Progenitor cell of endocrine pancreas (in vitro differentiated cells): ENCODE data around the gene NCAPG2. TPM values are rescaled to one million over a fixed set of nuclear protein-coding genes. Genes with fewer than 3 reads are reported as not detected.

Source experiments
- DNase-seq: peaks from one replicate; pipeline ENCODE4 v3.0.0; 2021; ENCODE audit warnings: low spot score; ENCODE audit not compliant: unreplicated experiment
- H3K27ac Mint-ChIP-seq: 2 replicates; pipeline ENCODE4 v1.8.0; 2021; ENCODE audit warnings: mild to moderate bottlenecking, moderate library complexity, mixed read lengths
- H3K27me3 Mint-ChIP-seq: 2 replicates; pipeline ENCODE4 v1.8.0; 2021; ENCODE audit warnings: mixed read lengths
- H3K36me3 Mint-ChIP-seq: 2 replicates; pipeline ENCODE4 v1.8.0; 2022; ENCODE audit warnings: mixed read lengths; ENCODE audit not compliant: insufficient read depth
- H3K4me1 Mint-ChIP-seq: 2 replicates; pipeline ENCODE4 v1.8.0; 2021; ENCODE audit warnings: low read depth, mixed read lengths
- H3K4me3 Mint-ChIP-seq: 2 replicates; pipeline ENCODE4 v1.8.0; 2021; ENCODE audit warnings: low read depth, mild to moderate bottlenecking, moderate library complexity, mixed read lengths
- H3K9me3 Mint-ChIP-seq: 2 replicates; pipeline ENCODE4 v1.8.0; 2021; ENCODE audit warnings: low read depth, mixed read lengths
- microRNA-seq: library from miRNA; unstranded; fragments of <30 nt; microRNA quantifications from one replicate; pipeline ENCODE4 v1.1.0, GENCODE V29; 2020; ENCODE audit warnings: borderline number of aligned reads; ENCODE audit not compliant: unreplicated experiment
- total RNA-seq: library from RNA; stranded (reverse); gene quantifications from 2 replicates; pipeline ENCODE4 v1.2.1, GENCODE V29; 2021
- TF ChIP-seq, protein P1 (sequence below): fragments of 200-600 bp; sonication (generic); IDR thresholded peaks from one replicate; pipeline ENCODE4 v1.5.0; 2021; ENCODE audit warnings: antibody characterized with exemption, mild to moderate bottlenecking; ENCODE audit not compliant: unreplicated experiment

Gene NCAPG2
- total RNA-seq, 1 donor from 2014 or later: 28.3 TPM

DNA sequence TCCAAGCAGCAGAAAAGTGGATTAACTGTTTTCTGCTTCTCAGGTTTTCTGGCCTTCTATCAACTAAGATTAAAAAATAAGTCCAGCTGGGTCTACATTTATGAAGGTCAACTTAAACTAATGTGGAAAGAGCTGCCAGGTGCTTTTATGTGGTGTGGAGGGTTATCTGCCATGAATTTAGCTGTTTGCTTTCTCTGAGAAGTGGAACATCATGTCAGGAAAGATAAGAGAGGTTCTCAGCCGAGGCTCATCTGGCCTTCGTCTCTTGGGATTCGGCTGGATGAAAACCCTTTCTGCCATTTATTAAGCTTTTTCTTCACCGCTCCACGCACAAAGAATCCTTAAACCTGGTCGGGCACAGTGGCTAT, 122.5 kb downstream of the NCAPG2 start:
- TF ChIP-seq, protein P1, sequence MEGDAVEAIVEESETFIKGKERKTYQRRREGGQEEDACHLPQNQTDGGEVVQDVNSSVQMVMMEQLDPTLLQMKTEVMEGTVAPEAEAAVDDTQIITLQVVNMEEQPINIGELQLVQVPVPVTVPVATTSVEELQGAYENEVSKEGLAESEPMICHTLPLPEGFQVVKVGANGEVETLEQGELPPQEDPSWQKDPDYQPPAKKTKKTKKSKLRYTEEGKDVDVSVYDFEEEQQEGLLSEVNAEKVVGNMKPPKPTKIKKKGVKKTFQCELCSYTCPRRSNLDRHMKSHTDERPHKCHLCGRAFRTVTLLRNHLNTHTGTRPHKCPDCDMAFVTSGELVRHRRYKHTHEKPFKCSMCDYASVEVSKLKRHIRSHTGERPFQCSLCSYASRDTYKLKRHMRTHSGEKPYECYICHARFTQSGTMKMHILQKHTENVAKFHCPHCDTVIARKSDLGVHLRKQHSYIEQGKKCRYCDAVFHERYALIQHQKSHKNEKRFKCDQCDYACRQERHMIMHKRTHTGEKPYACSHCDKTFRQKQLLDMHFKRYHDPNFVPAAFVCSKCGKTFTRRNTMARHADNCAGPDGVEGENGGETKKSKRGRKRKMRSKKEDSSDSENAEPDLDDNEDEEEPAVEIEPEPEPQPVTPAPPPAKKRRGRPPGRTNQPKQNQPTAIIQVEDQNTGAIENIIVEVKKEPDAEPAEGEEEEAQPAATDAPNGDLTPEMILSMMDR: no peak
- Mint-ChIP-seq H3K27me3 (peaks cover 36% of the 10 kb centered on the region), H3K36me3 (no peaks in the 10 kb centered on the region), H3K9me3 (peaks cover 11% of the 10 kb centered on the region), H3K4me1 (peaks cover 3% of the 10 kb centered on the region), H3K27ac (no peak overlapping the region), H3K4me3 (no peak overlapping the region)
- no peak for DNase-seq

DNA sequence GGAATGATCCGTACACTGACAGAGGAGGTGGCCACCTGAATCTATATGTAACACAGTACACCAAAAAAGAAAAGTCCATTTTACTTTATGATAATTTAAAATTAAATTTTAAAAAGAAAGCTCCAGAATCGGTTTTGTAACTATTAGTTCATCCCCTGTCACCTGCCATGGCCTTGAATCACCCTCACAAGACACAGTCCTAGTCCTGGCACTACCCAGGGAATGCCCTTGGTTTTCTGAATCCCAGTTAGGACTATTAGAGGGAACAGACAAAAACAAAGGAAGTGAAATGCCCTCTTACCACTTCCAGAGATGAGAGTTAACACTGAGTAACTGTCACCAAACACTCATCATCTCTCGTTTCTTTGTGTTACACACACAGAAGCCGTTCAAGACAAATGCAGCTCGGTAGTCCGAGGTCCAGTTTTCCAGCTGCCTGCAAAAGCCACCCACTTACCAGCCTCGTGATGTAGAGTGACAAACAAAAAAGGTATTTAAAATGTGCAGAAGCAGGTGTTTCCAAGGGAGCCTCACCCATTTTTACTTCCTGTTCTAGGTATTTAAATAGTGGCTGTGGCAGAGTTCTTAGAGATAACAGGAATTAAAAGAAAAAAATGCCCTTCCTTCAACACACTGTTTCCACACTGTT, 123.0 kb downstream of the NCAPG2 start:
- peaks cover 36% of the 10 kb centered on the region for H3K27me3 Mint-ChIP-seq
- no peak for DNase-seq
- H3K4me1 Mint-ChIP-seq: peaks cover 3% of the 10 kb centered on the region
- no peak overlapping the region for H3K4me3 Mint-ChIP-seq
- H3K36me3 Mint-ChIP-seq: no peaks in the 10 kb centered on the region
- H3K27ac Mint-ChIP-seq: no peak overlapping the region
- peaks cover 11% of the 10 kb centered on the region for H3K9me3 Mint-ChIP-seq
- TF ChIP-seq, protein P1: no peak

Small RNAs within 50 kb of the gene (microRNA-seq; reads per million reads assigned to microRNA genes)
- gene MIR5707: not detected

Other genes with a start within 250 kb of the NCAPG2 start
- gene PTPRN2, start 117.0 kb downstream of the NCAPG2 start, total RNA-seq: 9.4 and 11.4 TPM in 2 replicates
- 29.4 and 30.0 TPM in 2 replicates for gene ESYT2, start 124.7 kb upstream of the NCAPG2 start, total RNA-seq
- gene DYNC2I1, start 151.8 kb upstream of the NCAPG2 start, total RNA-seq: 37.3 and 39.7 TPM in 2 replicates